ENCODE measurements around the gene LZTS3. TPM values are rescaled to one million over a fixed set of nuclear protein-coding genes. Genes with fewer than 3 reads are reported as not detected.

LZTS3 gene
- polyA plus RNA-seq, 1 of the 3 experiments (the other 2 are of a cell fraction) = 11.9 TPM

- TF ChIP-seq, protein P1, sequence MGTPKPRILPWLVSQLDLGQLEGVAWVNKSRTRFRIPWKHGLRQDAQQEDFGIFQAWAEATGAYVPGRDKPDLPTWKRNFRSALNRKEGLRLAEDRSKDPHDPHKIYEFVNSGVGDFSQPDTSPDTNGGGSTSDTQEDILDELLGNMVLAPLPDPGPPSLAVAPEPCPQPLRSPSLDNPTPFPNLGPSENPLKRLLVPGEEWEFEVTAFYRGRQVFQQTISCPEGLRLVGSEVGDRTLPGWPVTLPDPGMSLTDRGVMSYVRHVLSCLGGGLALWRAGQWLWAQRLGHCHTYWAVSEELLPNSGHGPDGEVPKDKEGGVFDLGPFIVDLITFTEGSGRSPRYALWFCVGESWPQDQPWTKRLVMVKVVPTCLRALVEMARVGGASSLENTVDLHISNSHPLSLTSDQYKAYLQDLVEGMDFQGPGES (IDR thresholded peaks at IDR 0.05; ENCODE audit: low read depth, low read length) = no peak
- no peak for TF ChIP-seq TCF12 (IDR thresholded peaks at IDR 0.05)
- no peak for TF ChIP-seq CTCF (IDR thresholded peaks at IDR 0.05)
- TF ChIP-seq CHD2 (IDR thresholded peaks at IDR 0.05; ENCODE audit: low read length, partially characterized antibody) = no peak
- TF ChIP-seq RXRA (IDR thresholded peaks at IDR 0.05; ENCODE audit: borderline replicate concordance, low read depth) = no peak
- no peak for TF ChIP-seq POLR2AphosphoS5 (IDR thresholded peaks at IDR 0.05; ENCODE audit: low read depth, low read length)
- no peak for TF ChIP-seq NRF1 (IDR thresholded peaks at IDR 0.05; ENCODE audit: low read depth, low read length)
Measured at GRCh38 chr20:3121955-3122610, 51.3 kb downstream of the LZTS3 start (continued).

DNA sequence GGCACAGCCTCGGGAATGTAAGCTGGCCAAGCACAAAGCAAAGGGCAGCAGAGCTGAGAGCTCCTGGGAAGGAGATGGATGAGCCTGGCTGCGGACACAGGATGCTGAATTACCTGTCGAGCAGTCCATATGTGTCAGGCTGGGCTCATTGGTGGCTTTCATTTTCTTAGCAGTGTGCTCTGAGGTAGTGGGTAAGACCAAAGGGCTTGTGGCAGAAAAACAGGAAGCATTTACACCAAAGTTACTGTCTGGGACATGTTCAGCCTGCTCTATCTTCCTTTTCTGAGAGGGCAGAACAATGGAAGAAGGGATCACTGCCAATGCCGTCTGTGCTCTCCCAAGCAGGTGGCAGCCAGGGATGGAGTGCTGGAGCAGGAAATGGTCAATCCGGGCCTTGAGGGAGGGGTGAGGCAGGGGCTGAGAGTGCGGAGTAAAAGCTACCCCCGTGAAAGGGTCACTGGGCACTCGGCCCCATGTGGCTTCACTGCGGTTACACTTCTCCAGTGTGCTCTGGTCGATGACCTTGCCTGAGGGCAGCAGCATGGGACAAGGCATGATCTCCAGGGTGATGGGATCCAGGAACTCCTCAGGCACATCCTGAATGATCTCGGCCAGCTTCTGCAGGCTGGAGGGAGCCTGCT, 52.0 kb downstream of the LZTS3 start:
- H3K9me2 ChIP-seq = no peaks in the 10 kb centered on the region
- no peak for TF ChIP-seq SIN3A (IDR thresholded peaks at IDR 0.05; ENCODE audit: borderline replicate concordance, low read depth, low read length)
- no peak for TF ChIP-seq SMC3 (IDR thresholded peaks at IDR 0.05; ENCODE audit: low read depth, low read length)
- TF ChIP-seq EZH2phosphoT487 (IDR thresholded peaks at IDR 0.05; ENCODE audit: borderline replicate concordance, low read depth) = no peak
- no peak for TF ChIP-seq TAF1 (IDR thresholded peaks at IDR 0.05; ENCODE audit: borderline replicate concordance, low read depth, low read length)
- TF ChIP-seq FOSL2 (IDR thresholded peaks at IDR 0.05; ENCODE audit: borderline replicate concordance, low read depth) = no peak
- TF ChIP-seq, protein P1 (IDR thresholded peaks at IDR 0.05; ENCODE audit: low read depth, low read length) = no peak
- no peak for TF ChIP-seq NFIC (IDR thresholded peaks at IDR 0.05; ENCODE audit: borderline replicate concordance)
- no peak for TF ChIP-seq CTCF (IDR thresholded peaks at IDR 0.05)
- no peak for TF ChIP-seq TEAD4 (IDR thresholded peaks at IDR 0.05; ENCODE audit: borderline replicate concordance, insufficient read depth)
- TF ChIP-seq, protein P2, sequence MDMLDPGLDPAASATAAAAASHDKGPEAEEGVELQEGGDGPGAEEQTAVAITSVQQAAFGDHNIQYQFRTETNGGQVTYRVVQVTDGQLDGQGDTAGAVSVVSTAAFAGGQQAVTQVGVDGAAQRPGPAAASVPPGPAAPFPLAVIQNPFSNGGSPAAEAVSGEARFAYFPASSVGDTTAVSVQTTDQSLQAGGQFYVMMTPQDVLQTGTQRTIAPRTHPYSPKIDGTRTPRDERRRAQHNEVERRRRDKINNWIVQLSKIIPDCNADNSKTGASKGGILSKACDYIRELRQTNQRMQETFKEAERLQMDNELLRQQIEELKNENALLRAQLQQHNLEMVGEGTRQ (IDR thresholded peaks at IDR 0.05; ENCODE audit: borderline replicate concordance, low read depth, low read length) = no peak
- TF ChIP-seq, protein P3, sequence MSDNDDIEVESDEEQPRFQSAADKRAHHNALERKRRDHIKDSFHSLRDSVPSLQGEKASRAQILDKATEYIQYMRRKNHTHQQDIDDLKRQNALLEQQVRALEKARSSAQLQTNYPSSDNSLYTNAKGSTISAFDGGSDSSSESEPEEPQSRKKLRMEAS (IDR thresholded peaks at IDR 0.05; ENCODE audit: low read depth) = no peak
- no peak for TF ChIP-seq RCOR1 (IDR thresholded peaks at IDR 0.05; ENCODE audit: low read length)
- TF ChIP-seq MXI1 (IDR thresholded peaks at IDR 0.05; ENCODE audit: low read depth, low read length) = no peak
- TF ChIP-seq RXRA (IDR thresholded peaks at IDR 0.05; ENCODE audit: borderline replicate concordance, low read depth) = no peak

More for the DNA sequence above, 52.0 kb downstream of the LZTS3 start:
- no peak overlapping the region for H3K4me3 ChIP-seq (ENCODE audit: low read depth in 2 of 2, low read length in 1 of 2)
- H3F3A ChIP-seq (replicated peaks; ENCODE audit: insufficient read depth) = peaks cover 4% of the 10 kb centered on the region
- DNase-seq = no peak
- ChIA-PET POLR2A (interaction anchor here (0.5 kb wide), 1 partner anchor 9 kb away, joined by 3 read pairs; no protein-coding TSS in a partner anchor), CTCF (interaction anchor here (0.9 kb wide), 1 partner anchor 68 kb away, joined by 6 read pairs; no protein-coding TSS in a partner anchor)
- no peaks in the 10 kb centered on the region; a peak in 1 of 4 replicates for H3K4me1 ChIP-seq (ENCODE audit: control insufficient read depth in 1 of 2, insufficient read depth in 2 of 2, low read depth in 1 of 2, low read length in 1 of 2)
- no peak overlapping the region for H3K4me2 ChIP-seq
- H3K9ac ChIP-seq = no peak overlapping the region
- peaks cover 3% of the 10 kb centered on the region; the same call in 1 of the 2 replicates for H3K79me2 ChIP-seq (ENCODE audit: insufficient read depth)
- H3K9me3 ChIP-seq = no peaks in the 10 kb centered on the region
- peaks cover 8 to 24% of the 10 kb centered on the region in 2 experiments for H3K36me3 ChIP-seq (replicated peaks in 1 of 2; ENCODE audit: control insufficient read depth in 1 of 2, insufficient read depth in 2 of 2, low read length in 1 of 2)
- no peak overlapping the region for H3K27ac ChIP-seq (ENCODE audit: low read depth in 2 of 2, low read length in 1 of 2)
- H2AFZ ChIP-seq (ENCODE audit: low read depth) = no peak overlapping the region
- H4K20me1 ChIP-seq (ENCODE audit: insufficient read depth) = 0 out of 2 replicates have a peak, but pooled peaks cover under 1% of the 10 kb centered on the region
- WGBS (ENCODE audit: low lambda C conversion rate) = 88% methylated on average over 9 of the region's 11 CpGs
- H3K27me3 ChIP-seq (ENCODE audit: insufficient read depth) = no peaks in the 10 kb centered on the region

Measured in SK-N-SH (cell line).